Superior temporal gyrus (tissue), 1 donor: ENCODE results near the gene CACNA1A.
"Not testable (repeated sequence)": the region's sequence is repeated elsewhere in the genome, so short reads cannot be mapped to it uniquely, and the experiment has no call there.

Source experiments
- DNase-seq: peaks from one replicate; pipeline ENCODE4 v3.0.0-alpha.2; 2016; ENCODE audit errors: extremely low spot score

CACNA1A gene

DNA sequence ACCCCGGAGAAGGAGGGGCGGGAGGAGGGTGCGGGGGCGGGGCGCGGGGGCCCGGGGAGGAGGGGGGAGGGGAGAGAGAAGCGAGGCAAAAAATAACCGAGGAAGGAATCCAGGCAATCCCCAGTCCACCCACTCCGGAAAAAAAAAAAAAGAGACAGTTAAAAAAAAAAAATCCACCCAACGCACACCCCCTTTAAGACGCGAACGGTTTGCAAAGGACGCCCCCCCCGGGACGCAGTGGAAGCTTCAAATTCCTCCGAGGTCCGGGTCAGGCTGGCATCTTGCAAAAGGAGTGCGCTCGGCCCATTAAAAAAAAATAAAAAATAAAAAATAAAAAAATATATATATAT, at the start of gene CACNA1A:
CACNA1A (minus strand) TSS at position 9 of the 350 bp plus-strand sequence. CDS start 255 bp downstream, outside the sequence.
- DNase-seq: no peak

DNA sequence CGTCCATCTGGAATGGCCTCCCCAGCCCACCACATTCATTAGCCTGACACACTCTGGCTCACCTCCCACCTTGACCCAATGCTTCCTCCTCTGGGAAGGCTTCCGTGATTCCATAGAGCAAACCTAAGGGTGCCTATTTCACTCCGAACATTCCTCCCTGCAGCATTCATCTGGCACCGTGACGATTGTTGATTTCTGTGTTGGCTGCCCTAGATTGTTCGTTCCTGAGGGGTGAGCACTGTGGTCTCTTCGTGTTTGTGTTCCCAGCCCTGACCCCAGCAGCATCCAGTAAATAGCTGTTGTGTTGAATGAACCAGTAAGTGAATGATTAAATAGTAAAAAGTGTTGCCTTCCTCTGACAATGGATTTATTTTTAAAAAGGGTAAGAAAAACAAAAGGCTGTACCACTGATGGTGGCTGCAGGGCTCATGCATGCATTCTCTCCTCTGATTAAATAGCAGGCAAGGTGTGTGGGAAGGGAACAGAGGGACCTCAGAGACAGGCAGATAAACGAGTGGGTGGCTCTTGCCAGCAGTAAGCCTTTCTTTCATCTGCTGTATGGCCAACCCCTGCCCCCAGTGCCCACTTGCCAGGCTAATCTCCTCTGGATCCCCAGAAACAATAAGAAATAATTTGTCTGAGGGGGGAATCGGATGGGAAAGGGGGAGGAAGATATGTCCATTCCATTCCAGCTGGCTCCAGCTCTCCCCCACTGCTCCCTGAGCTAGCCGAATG, 48.4 kb upstream of the CACNA1A start:
- no peak for DNase-seq

DNA sequence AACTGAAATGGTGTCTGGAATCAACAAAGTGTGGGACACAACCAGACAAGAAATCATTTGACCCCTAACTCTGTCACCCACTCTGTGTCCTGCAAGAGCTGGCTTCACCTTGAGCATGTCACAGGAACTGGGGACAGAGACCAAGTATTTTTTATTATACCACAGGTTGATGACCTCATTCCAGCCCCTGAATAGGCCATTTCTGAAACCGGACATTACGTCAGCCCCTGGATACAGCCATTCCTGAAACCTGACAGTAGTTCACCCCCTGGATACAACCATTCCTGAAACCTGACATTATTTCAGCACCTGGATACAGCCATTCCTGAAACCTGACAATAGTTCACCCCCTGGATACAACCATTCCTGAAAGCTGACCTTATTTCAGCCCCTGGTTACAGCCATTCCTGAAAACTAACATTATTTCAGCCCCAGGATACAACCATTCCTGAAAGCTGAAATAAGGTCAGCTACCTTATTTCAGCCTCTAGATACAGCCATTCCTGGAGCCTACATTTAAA, 47.7 kb upstream of the CACNA1A start:
- DNase-seq: no peak

DNA sequence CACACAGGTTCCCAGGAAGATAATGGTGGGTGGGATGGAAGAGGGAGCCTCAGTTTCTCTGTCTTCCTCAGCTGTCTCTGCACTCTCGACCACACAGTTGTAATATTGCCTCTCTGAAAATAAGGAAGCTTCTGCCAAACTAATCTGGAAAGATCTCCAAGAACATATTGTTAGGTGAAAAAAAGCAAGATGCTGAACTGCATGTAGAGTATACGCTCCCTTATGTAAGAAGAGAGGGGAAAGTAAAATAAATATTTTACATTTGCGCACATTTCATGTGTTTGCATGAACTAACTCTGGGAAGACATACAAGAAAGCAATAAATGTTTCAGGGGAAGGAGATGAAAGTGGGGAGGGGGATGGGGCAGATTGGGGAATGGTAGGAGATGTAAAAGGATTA, 41.9 kb upstream of the CACNA1A start:
- no peak for DNase-seq

DNA sequence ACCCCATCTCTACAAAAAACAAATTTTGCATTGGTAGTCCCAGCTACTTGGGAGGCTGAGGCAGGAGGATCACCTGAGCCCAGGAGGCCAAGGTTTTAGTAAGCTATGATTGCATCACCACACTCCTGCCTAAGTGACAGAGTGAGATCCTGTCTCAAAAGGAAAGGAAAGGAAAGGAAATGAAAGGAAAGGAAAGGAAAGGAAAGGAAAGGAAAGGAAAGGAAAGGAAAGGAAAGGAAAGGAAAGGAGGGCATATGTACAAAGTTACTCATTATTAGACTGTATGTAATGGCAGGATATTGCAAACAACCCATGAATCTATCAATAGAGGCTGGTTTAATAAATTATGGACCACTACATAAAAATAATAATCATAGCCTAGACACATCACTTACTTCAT, 40.8 kb upstream of the CACNA1A start:
- no peak for DNase-seq

DNA sequence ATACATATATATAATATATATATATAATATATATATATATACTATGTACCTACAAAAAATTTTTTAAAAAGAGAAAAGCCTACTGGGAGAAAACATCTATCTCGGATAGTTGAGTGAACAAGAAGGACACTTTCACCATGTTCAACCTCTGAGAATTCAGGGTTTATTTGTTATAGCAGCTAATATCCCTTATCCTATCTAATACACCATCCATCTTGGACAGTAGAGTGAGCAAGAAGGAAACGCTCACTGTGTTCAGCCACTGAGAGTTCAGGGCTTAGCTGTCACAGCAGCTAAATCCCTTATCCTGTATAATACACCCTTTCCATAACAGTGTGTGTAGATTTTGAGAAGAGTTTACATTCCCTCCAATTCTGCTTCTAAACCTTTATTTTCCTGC, 38.1 kb upstream of the CACNA1A start:
- no peak for DNase-seq

DNA sequence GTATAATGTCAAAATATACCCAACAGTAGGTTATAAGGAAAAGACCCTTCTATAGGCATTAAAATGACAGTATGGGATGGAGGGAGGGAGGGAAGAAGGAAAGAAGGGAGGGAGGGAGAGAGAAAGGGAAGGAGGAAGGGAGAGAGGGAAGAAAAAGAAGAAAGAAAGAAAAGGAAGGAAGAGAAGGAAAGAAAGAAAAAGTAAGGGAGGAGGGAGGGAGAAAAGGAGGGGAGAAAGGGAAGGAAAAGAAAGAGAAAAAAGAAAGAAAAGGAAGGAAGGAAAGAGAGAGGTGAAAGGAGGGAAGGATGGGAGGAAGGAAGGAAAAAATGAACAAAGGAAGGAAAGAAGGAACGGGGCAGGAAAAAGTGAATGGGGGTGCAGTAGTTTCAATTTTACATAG, 35.3 kb upstream of the CACNA1A start:
- no peak for DNase-seq

DNA sequence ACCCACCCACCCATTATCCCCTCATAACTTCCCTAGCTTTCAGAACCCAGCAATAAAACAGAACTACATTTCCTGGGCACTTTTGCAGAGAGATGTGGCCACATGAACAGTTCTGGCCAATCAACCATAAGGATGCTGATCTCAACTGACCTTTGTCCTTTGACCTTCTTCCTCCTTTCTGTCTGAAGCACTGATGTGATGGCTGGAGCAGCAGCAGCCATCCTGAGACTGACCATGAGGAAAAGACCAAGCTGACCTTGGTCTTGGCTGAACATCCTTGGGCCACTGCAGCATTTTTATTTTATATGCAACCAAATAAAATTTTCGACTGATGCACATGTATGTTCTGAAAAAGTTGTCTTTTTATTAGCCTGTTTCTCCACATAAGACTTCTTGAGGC, 33.1 kb upstream of the CACNA1A start:
- DNase-seq: no peak

DNA sequence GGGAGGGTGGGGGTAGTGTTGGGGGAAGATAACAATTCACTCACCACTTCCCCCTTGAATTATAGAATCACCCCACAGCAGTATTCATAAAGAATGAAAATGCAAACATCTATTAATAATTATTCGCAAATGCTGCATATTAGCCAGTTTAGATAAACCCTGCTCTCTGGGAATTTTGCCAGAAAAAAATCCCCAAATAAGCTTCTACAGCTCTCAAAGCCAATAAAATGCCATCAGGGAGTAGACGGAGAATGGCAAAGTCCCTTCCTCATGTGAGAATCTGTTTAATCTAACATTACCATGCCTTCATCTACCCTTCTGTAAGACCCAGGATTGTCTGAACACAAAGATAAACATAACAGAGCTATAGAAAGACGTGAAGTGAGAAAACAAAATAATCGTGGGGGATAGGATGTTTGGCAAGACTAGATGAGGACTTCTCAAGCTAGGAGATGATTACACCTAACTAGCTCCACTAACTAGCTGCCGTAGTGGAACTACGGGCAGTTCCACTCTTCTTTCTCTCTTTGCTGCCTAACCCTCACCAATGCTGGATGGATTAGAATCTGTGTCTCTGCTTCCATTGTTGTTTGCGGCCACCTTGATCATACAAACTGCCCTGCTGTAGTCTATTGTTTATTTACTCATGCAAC, 32.4 kb upstream of the CACNA1A start:
- DNase-seq: no peak

DNA sequence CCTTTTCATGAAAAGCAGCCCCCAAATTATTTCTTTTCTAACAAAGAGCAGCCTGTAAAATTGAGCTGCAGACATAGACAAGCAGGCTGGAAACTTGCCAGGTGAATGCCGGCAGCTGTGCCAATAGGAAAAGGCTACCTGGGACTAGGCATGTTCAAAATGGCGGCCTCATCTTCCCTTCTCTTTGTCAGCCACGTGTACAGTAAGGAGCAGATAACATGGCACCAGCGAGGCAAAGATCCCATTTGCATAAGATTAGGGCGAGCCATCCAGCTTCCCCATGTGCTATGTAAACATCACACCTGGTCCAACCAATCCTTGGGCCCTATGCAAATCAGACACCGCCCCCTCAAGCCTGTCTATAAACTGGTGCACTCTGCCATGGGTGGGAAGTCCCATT, 31.2 kb upstream of the CACNA1A start:
- no peak for DNase-seq

DNA sequence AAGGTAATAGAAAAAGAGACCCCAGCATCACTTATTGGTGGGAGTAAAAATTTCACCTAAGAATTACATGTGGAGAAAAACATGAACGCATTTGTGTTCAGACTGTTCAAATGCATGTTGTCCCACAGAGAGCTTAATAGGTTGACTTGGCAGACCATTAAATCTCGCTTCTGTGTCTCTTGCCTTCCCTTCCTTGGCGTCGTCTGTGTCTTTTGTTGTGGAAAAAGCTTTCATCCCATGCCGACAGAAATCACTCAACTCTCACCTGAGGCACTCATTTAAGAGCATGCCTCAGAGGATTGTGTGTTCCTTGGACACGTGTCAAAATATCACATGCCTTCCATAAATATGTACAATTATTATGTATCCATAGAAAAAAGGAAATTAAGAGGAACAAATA, 24.4 kb upstream of the CACNA1A start:
- no peak for DNase-seq

DNA sequence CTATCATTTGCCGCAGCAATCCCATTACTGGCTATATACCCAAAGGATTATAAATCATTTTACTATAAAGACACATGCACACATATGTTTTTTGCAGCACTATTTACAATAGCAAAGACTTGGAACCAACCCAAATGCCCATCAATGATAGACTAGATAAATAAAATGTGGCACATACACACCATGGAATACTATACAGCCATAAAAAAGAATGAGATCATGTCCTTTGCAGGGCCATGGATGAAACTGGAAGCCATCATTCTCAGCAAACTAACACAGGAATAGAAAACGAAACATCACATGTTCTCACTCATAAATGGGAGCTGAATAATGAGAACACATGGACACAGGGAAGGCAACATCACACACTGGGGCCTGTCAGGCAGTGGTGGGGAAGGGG, 23.4 kb upstream of the CACNA1A start:
- DNase-seq: not testable (repeated sequence)

DNA sequence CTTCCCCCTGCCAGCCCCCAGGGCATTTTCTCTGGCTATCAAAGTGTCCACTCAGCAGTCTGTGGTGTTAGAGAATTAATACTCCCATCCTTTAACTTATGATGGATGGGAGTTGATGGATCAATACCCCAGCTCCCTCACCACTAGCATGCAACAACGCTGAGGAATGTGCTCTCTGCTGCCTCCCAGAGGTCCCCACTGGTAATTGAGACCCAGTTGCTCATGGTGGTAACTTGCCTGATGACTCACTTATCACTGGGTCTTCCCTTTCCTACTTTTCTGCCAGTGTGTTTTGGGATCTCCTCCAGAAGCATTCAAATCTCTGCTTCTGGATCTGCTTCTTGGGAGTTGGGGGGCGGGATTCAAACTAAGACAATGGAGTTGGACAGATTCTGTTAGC, 20.3 kb upstream of the CACNA1A start:
- no peak for DNase-seq

DNA sequence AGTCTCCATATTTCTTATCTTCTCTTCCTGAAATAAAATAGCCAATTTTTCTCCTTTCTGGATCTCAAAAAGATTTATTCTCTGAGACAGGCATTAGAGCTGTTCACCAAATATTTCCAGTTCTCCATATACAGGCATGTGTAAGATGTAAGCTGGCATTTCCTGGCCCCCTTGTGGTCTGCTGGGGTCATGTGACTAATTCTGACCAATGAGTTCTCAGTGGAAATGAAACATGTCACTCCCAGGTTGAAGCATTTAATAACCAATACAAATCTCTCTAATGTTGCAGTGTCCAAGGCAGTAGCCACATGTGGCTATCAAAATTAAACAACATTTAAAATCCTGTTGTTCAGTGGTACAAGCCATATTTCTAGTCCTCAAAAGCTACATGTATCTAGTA, 14.8 kb upstream of the CACNA1A start:
- no peak for DNase-seq

DNA sequence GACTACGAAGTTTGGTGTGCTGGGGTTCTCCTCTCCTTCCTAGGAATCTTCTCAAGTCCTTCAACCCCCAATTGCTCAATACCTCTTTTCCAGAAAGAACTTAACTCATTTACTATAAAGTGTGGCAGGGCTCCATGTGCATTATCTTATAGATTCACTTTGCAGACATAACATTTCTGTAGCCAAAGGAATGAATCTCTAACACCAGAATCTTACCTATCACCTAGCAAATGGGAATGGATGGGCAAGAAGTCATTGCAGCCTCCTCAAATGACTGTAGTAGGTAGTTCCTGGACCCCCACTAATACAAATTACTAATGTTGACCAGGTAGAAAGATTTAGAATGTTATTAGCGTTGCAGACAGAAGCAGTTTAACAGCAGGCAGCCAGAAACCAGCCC, 5.7 kb upstream of the CACNA1A start:
- DNase-seq: no peak

DNA sequence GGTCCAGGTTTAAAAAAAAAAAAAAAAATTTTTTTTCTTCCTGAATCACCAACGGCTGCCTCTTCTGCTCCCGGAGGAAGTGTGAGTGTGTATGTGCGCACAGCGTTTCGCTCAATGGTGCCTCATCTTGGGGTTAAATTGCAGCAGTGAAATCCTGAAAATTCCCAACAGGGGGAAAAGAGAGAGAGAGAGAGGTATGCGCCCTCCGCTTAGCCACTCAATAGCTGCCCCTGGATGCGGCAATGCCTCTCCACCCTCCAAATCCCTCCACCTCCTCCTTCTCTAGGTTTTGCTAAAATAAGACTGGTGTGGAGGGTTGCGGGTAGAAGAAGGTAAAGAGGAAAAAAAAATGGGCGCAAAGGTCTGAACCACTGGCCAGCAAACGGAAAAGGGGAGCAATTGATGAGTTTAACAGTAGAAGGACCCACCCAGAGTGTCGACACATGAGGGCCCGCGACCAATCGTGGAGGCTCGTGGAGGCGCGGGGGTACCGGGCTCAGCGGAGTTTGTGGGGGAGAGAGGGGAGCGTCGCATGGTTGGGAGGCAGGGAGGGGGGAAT, 853 bp upstream of the CACNA1A start:
- no peak for DNase-seq

DNA sequence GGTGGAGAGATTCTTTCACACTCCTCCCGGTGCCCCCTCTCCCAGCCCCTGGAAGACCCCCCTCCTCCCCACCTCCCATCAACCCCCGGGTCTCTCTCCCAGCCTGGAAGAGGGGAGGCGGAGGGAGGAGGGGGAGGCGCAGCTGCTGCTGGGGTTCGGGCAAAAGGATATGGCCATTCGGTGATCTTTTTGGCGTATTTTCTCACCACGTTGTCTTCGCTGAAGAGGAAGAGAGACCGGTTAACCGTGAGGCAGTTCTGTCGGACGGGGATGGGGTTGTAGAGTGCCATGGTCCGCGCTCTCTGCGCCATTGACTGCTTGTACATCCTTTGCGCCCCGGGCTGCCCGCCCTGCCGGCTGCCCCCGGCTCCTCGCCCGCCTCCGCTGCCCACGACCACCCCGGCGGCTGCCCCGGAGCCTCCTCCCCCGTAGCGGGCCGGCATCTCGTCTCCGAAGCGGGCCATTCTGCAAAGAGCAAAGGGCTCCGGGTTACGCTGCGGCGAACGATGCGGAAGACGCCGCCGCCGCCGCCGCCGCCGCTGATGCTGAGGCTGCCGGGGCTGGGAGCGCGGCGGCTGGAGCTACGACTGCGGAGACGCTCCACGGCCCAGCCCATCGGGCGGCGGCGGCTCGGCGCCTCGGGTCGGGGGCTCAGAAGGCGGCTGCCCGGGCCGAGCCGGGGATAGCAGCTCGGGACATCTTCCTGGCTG, 363 bp downstream of the CACNA1A start:
- DNase-seq: no peak

DNA sequence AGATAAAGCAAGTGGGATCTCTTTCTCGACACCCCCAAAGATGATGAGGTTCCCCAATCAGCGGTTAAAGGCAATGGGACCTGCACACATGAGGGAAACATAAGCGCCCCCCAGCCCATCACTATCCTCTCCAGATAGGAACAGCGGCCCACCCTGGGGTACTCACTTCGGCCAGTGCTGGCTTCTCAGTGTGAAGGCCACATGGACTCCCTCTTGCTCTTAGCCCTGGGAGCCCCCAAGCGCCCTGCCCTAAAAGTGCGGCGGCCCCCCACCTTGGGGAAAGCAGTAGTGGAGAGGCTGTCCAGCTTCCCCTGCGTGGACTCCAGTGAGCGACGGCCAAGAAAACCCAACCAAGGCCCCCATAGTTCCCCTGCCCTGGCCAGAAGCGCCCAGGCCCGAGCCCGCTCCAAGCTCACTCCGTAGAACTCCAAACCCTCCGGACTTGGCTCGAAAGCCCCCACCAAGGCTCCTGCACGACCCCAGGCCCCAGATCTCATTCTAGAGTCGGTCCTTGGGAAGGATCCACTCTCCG, 1.0 kb downstream of the CACNA1A start:
- no peak for DNase-seq

DNA sequence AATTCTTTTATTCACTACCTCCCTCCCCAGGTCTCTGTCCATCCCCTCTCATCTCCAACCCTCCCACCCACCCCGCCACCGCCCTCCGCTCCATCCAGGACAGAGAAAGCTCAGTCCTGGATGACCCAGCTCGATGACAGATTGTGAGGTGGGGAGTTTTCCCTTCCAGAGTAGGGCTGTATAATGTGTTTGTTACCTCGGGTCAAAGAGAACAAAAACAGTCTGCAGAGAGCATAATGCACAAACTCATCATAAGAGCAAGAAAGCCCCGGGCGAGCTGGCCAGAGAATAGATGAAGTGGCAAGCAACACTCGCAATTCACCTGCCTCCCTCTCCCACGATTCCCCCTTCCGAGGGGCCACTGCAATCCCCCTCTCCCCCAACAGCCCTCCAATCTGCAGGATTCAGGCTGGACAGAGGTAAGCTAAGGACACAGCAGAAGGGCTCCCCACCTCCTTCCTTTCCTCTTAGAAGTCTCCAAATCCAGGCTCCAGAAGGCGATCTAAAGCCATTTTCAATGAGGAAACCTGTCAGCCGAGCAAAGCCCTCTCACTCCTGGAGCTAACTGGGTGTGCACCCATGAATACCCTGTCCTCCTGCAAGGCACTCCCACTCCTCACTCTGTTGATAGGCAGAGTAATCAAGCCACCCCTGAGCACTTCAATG, 2.6 kb downstream of the CACNA1A start:
- no peak for DNase-seq

DNA sequence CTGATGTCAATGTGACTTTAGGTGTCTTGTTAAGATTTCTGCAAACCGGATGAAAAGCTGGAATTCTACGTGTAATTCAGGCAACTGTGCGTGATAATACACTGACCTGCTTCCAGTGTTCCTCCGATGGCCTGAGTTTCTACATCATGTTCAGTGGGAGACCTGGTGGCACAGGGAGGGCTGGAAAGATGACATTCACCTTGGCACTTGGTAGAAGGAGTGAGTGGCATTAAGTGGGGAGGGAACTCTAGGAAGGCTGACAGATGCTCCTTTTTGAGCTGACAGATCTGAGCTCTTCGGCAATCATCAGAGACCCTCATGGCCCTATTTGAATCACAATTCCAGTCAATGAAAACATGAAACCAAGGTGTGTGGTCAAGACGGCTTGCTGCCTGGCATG, 4.0 kb downstream of the CACNA1A start:
- no peak for DNase-seq

DNA sequence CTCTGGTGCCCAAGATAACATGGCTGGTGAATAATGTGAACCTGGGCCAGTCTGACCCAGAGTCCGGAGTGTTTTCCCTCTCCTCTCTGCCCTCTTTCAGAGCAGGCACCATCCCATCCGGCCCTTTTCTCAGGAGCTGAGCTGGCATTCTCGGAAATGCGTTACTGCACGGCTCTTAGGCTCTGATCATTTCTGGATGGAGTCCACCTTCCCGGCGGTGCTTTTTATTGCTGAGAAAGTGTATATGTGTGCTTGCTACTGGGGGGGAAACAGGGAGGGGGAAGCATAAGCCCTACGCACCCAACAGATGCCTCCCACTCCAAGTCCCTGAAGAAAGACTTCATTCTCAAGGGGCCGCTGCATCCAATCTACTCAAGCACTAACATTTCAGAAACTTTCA, 6.6 kb downstream of the CACNA1A start:
- no peak for DNase-seq
